HEK293T (cell line): Measurements from ENCODE around the gene VIT.

Source experiments
- FOXA1 ChIP-seq: fragments of 450-650 bp; IDR thresholded peaks from 2 replicates; pipeline ENCODE4 v1.6.1; 2016; ENCODE audit warnings: mild to moderate bottlenecking
- FOXM1 ChIP-seq: fragments of 450-650 bp; IDR thresholded peaks from 2 replicates; pipeline ENCODE4 v1.6.1; 2017; ENCODE audit warnings: mild to moderate bottlenecking, borderline replicate concordance
- TF ChIP-seq, protein P1 (sequence below): fragments of 450-650 bp; IDR thresholded peaks from 2 replicates; pipeline ENCODE4 v1.6.1; 2016

DNA sequence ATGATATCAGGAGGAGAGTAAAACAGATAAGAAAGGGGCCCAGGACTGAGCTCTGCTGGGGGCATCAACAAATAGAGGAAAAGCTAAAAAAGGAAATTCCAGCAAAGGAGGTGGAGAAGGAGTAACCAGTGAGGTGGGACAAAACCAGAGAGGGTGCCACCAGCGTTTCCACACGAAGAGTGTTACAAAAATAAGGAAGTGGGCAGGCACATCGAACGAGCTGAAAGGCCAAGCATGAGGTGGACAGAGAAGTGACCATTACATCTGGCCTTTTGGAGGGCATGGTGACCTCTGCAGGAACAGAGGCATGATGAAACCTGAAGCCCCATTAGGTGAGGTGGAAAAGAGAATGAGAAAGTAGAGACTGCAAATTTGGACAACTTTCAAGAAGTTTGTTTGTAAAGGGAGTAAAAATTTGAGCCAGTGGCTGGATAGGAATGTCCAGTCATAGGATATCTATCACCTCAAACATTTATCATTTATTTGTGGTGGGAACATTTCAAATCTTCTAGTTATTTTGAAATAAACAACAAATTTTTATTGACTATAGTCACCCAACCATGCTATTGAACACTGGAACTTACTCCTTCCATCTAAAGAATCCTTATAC, 18.4 kb upstream of the VIT start:
- no peak for TF ChIP-seq FOXA1
- TF ChIP-seq, protein P1, sequence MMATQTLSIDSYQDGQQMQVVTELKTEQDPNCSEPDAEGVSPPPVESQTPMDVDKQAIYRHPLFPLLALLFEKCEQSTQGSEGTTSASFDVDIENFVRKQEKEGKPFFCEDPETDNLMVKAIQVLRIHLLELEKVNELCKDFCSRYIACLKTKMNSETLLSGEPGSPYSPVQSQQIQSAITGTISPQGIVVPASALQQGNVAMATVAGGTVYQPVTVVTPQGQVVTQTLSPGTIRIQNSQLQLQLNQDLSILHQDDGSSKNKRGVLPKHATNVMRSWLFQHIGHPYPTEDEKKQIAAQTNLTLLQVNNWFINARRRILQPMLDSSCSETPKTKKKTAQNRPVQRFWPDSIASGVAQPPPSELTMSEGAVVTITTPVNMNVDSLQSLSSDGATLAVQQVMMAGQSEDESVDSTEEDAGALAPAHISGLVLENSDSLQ: no peak
- no peak for TF ChIP-seq FOXM1
